Activated CD8-positive, alpha-beta memory T cell treated with anti-CD3 and anti-CD28 coated beads for 24 hours (primary cell): ENCODE measurements around the gene CSRP1.

Experiments
- DNase-seq: peaks from one replicate; pipeline ENCODE4 v3.0.0-alpha.2; 2020

The CSRP1 gene

DNA sequence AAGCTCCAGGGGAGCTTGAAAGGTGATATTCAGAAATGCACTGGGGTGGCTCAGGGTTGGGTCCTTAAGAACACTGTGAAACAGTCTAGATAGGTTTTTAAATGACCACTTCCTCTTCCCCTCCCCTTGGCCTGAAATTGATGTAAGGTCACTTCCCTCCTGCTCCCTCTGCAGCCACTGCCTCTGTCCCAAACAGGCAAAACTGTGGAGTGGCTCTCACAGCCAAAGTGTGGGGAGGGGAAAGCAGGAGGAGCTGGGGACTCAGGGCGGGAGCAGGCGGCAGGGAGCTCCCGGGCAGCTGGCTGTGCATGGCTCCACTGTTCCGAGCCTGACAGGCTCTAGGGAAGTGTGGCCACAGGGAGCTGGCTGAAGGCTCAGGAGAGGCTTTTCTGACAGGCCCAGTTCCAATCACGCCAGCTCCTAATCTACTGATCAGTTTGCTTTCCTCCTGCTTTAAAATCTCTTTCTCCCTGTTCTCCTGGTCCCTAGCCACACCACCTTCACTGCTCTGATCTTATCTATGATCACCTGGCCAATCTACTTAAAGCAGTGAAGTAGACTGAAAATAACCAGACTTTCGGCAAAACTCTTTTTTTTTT, 5.1 kb upstream of the CSRP1 start:
- DNase-seq, result no peak

DNA sequence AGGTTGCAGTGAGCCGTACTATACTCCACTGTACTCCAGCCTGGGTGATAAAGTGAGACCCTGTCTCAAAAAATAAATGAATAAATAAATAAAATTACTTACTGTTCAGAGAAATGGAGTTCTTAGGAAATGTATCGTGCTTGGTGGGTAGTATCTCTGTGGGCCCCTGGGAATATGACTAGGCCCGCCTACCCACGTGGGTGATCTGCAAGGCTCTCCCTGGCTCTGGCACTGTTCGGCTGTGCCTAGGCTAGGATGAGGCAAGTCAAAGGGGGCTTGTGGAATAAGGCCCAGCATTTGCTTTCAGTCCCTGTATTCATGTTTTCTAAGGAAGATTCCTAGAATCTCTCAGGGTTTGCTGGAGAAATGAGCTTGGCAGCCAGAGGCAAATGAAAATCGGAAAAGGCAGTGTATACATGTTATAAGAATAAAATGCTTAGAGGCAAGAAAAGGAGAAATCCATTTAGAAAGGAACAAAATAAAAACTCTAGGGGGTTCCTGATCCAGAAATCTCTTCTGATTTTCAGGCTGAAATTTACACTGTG, 4.5 kb upstream of the CSRP1 start:
- no peak for DNase-seq

DNA sequence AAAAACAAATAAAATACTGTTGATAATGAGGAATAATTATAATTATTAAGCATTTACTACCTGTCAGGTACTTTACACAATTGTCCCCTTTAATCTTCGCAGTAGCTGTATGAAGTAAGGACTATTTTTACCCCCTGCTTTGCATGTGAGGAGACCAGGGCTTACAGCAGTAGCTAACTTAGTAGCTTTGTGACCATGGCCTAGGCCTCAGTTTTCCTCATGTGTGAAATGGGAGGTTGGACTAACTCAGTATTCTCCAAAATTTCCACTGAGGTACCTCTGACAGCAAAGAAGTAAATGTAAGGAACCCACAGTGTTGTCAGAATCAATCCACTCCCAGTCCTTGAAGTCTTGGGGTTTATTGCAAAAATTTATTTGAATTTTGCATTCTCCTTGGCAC, 3.8 kb upstream of the CSRP1 start:
- no peak for DNase-seq

GRCh38 chr1:201509601-201510374, 2.9 kb upstream of the CSRP1 start:
- DNase-seq, result no peak

GRCh38 chr1:201508809-201509208, 1.9 kb upstream of the CSRP1 start:
- DNase-seq, result no peak

DNA sequence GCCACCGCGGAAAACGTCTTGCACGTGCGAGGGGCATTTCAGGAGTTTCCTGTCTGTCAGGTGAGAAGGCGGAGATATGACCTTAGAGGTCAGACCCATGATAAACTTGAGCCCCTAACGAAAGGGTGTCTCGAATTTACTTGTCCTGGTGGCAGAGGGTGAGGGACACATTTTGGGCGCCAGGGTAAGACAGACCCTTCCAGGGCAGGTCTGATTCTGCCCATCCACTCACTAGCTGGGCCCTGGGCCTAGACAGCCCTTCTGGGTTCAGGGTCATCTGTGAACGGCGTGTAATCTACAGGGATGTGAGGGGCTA, 395 bp upstream of the CSRP1 start:
- no peak for DNase-seq

DNA sequence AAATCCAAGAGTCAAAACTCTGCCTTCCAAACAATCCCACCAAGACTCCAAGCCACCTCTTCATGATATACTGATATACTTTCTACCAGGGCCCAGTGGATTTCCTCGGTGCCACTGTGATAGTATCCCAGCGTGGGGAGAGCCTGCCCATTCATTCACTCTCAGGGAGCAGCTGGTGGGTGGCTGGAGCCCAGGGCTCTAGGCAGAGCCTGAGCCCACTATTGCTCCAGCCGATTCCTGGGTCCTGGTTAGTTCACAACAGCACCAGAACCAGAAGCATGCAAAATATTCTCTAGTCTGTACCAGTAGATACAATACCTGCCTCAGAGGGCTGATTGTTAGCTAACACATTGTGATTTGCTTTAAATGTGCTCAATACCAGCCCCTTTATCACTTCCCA, 831 bp downstream of the CSRP1 start:
- no peak for DNase-seq

DNA sequence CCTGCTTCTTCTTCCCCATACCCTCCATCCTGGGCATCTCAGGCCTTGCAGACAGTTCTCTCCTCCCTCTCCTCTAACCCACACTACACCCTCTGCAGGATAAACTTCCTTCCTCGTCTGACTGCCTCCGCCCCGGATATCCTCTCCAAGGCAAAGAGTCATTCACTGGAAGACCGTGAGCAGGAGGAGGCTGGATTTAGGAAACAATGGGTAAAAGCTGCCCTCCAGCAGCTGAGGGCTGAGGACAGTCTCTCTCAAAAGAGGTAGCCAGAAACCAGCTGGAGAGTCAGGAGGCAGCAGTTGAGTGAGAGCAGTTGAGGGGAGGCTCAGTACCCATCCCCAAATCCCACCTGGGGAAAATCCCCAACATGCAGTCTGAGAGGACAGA, 1.4 kb downstream of the CSRP1 start:
- DNase-seq, result no peak

GRCh38 chr1:201504799-201505502, 2.0 kb downstream of the CSRP1 start:
- DNase-seq, result no peak

GRCh38 chr1:201504179-201504631, 2.7 kb downstream of the CSRP1 start:
- DNase-seq, result no peak

GRCh38 chr1:201503397-201504176, 3.3 kb downstream of the CSRP1 start:
- DNase-seq, result no peak

GRCh38 chr1:201502511-201502857, 4.4 kb downstream of the CSRP1 start:
- DNase-seq, result no peak

DNA sequence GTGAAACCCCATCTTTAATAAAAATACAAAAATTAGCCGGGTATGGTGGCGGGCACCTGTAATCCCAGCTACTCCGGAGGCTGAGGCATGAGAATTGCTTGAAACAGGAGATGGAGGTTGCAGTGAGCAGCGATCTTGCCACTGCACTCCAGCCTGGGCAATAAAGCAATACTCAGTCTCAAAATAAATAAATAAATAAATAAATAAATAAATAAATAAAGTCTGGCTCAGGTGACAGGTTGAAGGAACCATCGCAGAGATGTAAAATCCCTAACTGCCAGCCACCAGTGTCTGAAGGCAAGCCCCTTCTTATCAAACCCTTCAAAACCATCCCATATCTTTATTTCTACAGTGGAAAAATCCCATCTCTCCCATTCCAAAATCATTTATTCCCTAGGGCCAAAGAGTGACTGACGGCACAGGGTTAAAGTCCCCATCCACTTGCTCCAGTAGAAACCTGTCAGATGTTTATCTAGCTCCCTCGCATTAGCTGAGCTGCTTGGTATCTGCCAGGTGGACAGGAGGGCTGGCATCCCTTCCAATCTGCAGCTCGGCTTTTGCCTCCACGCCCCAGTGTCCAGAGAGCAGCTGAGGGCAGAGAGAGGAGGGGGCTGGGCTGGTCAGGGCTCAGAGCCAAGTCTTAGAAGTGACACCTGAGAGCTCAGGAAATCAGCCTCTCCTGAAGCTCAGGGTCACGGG, 5.0 kb downstream of the CSRP1 start:
- DNase-seq, result no peak

DNA sequence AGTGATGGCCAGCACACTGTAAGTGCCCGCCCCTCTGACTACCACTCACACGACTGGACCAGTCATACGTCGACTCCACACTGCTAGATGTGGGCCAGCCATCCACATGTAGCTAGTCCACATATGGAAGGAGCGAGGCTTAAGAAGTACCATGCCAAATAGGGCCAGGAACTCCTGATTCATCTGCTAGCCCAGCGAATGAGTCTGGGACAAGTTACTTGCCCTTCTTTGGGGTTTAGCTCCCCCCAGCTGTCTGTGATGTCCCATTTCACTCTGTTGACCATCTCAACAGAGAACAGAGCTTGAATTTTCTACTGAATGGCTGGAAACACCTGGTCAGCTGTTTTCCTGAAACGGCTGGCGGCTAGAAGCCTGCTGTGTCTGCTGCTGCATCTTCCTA, 5.8 kb downstream of the CSRP1 start:
- DNase-seq, result no peak

GRCh38 chr1:201500670-201501120, 6.2 kb downstream of the CSRP1 start:
- no peak for DNase-seq

DNA sequence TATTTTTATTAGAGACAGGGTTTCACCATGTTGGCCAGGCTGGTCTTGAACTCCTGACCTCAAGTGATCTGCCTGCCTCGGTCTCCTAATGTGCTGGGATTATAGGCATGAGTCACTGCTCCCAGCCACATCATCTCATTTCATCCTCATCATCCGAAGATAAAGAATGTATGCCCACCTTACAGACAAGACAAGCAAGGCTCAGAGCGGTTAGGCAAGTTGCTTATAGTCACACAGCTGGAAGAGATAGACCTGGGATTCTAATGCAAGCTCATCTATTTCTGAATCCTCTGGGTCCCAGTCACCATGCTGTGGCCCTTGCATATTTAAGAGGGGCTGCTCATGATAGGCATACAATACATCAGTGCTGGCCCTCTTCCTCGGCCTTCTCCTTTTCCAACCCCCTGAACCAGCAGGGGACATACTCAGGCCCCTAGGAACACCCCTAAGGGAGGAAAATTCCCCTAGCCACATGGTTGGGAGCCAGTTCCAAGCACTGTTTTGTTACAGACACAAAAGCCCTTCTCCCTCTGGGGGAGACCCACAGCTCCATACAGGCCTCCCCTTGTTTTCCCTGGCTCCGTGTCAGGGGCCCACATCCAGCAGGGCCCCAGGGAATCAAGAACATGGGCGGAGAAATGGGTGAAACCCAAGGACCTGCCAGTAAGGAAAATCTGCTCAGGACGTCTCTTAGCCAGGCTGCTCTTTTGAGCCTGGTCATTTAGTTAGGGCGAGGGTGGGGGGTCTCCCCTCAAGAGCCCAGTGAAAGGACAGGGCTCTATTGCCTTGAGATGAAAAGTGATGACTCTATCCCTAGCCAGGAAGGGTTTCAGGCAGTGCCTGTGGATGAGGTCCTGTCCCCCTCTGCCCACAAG, 6.9 kb downstream of the CSRP1 start:
- no peak for DNase-seq

- no peak for DNase-seq
Observed at GRCh38 chr1:201499191-201499590, 7.7 kb downstream of the CSRP1 start.

- DNase-seq, result no peak
Observed at GRCh38 chr1:201498621-201499020, 8.3 kb downstream of the CSRP1 start.

GRCh38 chr1:201497935-201498509, 8.9 kb downstream of the CSRP1 start:
- no peak for DNase-seq

DNA sequence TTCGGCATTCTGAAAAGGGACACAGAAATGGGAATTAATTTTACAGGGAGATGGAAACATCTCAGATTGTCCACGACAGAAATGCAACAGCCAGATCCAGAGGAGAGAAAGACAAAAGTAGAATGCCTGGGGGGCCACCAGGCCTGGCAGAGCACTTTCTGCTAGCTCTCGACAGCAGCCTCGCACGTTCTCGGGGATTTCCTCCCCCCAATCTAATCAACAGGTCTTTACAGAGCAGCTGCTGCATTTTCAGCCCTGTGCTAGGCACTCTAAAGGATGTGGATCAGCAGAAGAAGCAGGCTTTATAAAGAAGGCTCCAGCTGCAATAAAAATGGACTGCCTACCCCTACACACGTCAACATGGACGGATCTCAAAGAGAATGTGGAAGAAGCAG, 10.6 kb downstream of the CSRP1 start:
- no peak for DNase-seq
